ENCODE measurements around the gene AGFG2.

DNA sequence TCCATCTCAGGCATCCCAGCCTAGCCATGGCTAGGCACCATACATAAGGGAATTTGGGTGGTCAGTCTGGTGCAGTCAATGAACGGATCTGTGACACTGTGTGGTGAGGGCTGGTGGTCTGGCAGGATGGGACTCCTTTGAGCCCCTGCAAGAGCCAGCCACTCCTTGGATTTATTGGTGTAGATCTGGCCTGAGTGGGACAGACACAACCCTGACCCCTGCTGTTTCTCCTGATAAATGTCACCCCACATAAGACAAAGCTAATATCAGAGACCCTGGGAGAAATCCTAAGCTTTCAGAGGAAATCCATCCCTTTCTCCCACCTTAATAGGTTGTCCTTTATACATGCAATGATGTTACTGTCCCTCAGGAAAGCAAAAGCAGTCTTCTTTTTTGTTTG lies 49.4 kb downstream of the AGFG2 start:
- TF ChIP-seq, protein P1, sequence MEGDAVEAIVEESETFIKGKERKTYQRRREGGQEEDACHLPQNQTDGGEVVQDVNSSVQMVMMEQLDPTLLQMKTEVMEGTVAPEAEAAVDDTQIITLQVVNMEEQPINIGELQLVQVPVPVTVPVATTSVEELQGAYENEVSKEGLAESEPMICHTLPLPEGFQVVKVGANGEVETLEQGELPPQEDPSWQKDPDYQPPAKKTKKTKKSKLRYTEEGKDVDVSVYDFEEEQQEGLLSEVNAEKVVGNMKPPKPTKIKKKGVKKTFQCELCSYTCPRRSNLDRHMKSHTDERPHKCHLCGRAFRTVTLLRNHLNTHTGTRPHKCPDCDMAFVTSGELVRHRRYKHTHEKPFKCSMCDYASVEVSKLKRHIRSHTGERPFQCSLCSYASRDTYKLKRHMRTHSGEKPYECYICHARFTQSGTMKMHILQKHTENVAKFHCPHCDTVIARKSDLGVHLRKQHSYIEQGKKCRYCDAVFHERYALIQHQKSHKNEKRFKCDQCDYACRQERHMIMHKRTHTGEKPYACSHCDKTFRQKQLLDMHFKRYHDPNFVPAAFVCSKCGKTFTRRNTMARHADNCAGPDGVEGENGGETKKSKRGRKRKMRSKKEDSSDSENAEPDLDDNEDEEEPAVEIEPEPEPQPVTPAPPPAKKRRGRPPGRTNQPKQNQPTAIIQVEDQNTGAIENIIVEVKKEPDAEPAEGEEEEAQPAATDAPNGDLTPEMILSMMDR (IDR thresholded peaks at IDR 0.05), result no peak
- no peak for TF ChIP-seq POLR2AphosphoS5 (IDR thresholded peaks at IDR 0.05; ENCODE audit: insufficient read depth in 1 of 2, low read depth in 1 of 2)
- TF ChIP-seq POLR2A (IDR thresholded peaks at IDR 0.05), result no peak
